Measurements from ENCODE around the gene FBXO38. TPM values are rescaled to one million over a fixed set of nuclear protein-coding genes. Genes with fewer than 3 reads are reported as not detected.
"Not testable (repeated sequence)": the region's sequence is repeated elsewhere in the genome, so short reads cannot be mapped to it uniquely, and the experiment has no call there.

FBXO38 gene
- total RNA-seq, 2 experiments from 2014 or later = 38.0 to 39.6 TPM

DNA sequence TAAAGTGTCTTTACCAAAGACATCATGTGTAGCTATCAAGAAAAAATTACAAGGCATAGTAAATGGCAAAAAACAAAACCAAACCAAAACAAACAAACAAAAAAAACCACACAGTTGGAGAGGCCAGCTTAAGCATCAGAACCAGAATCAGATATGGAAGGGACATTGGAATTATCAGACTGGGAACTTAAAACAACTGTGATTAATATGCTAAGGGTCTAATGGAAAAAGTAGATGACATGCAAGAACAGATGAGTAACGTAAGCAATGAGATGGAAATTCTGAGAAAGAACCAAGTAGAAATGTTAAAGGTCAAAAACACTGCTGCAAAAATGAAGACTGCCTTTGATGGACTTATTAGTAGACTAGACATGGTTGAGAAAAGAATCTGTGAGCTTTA is 75.9 kb downstream of the FBXO38 start:
- TF ChIP-seq, protein P1, sequence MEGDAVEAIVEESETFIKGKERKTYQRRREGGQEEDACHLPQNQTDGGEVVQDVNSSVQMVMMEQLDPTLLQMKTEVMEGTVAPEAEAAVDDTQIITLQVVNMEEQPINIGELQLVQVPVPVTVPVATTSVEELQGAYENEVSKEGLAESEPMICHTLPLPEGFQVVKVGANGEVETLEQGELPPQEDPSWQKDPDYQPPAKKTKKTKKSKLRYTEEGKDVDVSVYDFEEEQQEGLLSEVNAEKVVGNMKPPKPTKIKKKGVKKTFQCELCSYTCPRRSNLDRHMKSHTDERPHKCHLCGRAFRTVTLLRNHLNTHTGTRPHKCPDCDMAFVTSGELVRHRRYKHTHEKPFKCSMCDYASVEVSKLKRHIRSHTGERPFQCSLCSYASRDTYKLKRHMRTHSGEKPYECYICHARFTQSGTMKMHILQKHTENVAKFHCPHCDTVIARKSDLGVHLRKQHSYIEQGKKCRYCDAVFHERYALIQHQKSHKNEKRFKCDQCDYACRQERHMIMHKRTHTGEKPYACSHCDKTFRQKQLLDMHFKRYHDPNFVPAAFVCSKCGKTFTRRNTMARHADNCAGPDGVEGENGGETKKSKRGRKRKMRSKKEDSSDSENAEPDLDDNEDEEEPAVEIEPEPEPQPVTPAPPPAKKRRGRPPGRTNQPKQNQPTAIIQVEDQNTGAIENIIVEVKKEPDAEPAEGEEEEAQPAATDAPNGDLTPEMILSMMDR (IDR thresholded peaks at IDR 0.05) = no peak
- ATAC-seq (peak; percentile 24), DNase-seq (no peak)
- CTCF ChIA-PET = interaction anchor here (0.5 to 3.5 kb wide), 2 partner anchors 23 to 271 kb away, joined by 3 to 26 read pairs; no protein-coding TSS in a partner anchor
- H3K9me3 Mint-ChIP-seq = no peaks in the 10 kb centered on the region
- no peak overlapping the region for H3K4me3 Mint-ChIP-seq
- POLR2A ChIA-PET = no interaction called here
- H3K27ac Mint-ChIP-seq = peak overlapping the region; percentile 6
- peaks cover 19% of the 10 kb centered on the region for H3K27me3 Mint-ChIP-seq
- H3K4me1 Mint-ChIP-seq (ENCODE audit: low read depth) = peaks cover 15% of the 10 kb centered on the region
- no peaks in the 10 kb centered on the region for H3K36me3 Mint-ChIP-seq (ENCODE audit: low read depth)
- intact Hi-C loops (cut with micrococcal nuclease) = loop anchor here (5.0 kb wide), 1 partner anchor 273 kb away; no protein-coding TSS in a partner anchor

DNA sequence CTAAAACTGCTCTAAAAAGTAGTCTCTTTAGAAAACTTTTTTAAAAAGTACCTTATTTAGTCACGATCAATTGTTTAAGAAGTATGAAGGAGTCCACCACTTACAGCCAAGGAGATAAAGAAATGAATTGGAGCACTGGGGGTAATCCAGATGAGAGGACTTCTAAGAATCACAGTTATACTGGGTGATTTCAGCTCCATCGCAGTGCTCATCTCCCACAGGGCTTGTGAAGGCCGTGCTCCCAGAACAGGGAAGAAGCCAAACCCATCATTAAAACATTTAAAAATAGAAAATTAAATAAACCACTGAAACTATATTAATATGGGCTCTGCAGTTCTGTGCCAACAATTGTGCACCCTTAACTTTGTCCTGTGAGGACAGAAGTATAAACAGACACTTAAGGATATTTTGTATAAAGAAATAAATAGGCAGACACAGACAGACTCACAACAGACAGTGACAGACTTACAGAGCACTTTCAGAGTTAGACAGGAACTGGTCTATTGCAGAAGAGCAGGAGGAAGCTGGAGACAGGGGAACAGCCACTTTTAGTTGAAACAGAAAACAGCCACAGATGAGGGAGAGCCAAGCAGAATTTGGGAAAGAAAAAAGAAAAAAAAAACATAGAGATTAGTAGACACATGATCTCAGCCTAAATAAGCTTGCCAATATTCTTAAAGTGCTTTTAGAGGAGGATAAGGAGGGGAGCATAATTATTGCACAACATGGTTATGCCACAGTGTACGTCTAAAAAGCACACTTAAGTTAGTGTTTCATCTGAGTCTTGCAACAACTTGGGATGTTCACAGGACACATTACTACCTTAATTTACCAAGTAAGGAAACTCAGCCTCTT is 81.8 kb downstream of the FBXO38 start:
- TF ChIP-seq, protein P1 (IDR thresholded peaks at IDR 0.05) = no peak
- Mint-ChIP-seq H3K9me3 (no peaks in the 10 kb centered on the region), H3K4me1 (ENCODE audit: low read depth) (no peaks in the 10 kb centered on the region), H3K27me3 (peaks cover 1% of the 10 kb centered on the region), H3K4me3 (no peak overlapping the region), H3K27ac (no peak overlapping the region), H3K36me3 (ENCODE audit: low read depth) (no peaks in the 10 kb centered on the region)
- ChIA-PET CTCF (interaction anchor here (1.5 to 1.6 kb wide), 2 partner anchors 14 to 17 kb away, joined by 3 to 5 read pairs; no protein-coding TSS in a partner anchor), POLR2A (interaction anchor here (0.6 kb wide), 1 partner anchor 677 kb away, joined by 3 read pairs; no protein-coding TSS in a partner anchor)
- ATAC-seq (no peak), DNase-seq (no peak)
- intact Hi-C loops (cut with micrococcal nuclease) = no loop called here

DNA sequence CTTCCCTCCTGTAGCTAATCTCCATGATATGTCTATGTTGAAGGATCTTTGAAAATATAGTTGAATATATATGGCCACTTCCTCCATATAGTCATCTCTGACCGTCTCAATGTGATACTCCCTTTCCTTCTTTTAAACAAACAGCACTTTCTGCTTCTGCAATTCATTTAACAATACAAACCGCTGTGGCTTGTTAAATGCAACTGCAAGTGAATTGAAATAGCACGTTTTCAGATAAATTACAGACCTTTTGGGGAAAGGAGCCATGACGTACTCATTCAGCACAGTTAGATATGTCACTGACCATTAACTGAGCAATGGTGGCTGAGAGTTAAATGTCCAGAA is 82.5 kb downstream of the FBXO38 start:
- no peak for DNase-seq
- CTCF ChIA-PET = interaction anchor here (1.5 to 1.6 kb wide), 2 partner anchors 14 to 16 kb away, joined by 3 to 5 read pairs; no protein-coding TSS in a partner anchor
- intact Hi-C loops (cut with micrococcal nuclease) = no loop called here
- peaks cover 1% of the 10 kb centered on the region for H3K27me3 Mint-ChIP-seq
- H3K36me3 Mint-ChIP-seq (ENCODE audit: low read depth) = no peaks in the 10 kb centered on the region
- TF ChIP-seq, protein P1 (IDR thresholded peaks at IDR 0.05) = no peak
- no peaks in the 10 kb centered on the region for H3K9me3 Mint-ChIP-seq
- POLR2A ChIA-PET = interaction anchor here (0.6 kb wide), 1 partner anchor 678 kb away, joined by 3 read pairs; no protein-coding TSS in a partner anchor
- no peak overlapping the region for H3K4me3 Mint-ChIP-seq
- H3K27ac Mint-ChIP-seq = no peak overlapping the region
- ATAC-seq = no peak
- no peaks in the 10 kb centered on the region for H3K4me1 Mint-ChIP-seq (ENCODE audit: low read depth)

DNA sequence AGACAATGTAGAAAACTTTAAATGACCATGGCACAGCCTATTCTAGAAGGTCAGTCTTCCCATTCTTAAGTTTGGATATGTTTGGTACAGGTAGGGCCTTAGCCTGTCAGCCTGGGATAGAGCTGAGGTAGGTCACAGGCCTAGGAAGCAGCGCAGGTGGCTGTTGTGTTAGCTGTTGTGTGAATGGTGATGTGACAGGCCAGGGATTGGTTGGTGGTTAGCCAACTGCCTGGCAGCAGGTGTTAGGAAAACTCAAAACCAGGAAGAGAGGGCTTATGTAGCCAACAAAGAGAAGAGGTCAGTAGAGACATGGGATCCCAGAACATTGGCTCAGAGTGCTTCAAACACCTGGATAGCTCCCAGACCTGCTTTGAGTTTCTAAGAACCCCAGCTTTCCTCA is 84.2 kb downstream of the FBXO38 start:
- Mint-ChIP-seq H3K27ac (no peak overlapping the region), H3K27me3 (no peaks in the 10 kb centered on the region), H3K4me1 (ENCODE audit: low read depth) (no peaks in the 10 kb centered on the region), H3K4me3 (no peak overlapping the region), H3K36me3 (ENCODE audit: low read depth) (no peaks in the 10 kb centered on the region), H3K9me3 (no peaks in the 10 kb centered on the region)
- DNase-seq (no peak), ATAC-seq (no peak)
- TF ChIP-seq, protein P1 (IDR thresholded peaks at IDR 0.05) = no peak
- ChIA-PET CTCF (interaction anchor here (0.8 kb wide), 1 partner anchor 263 kb away, joined by 3 read pairs; no protein-coding TSS in a partner anchor), POLR2A (no interaction called here)
- intact Hi-C loops (cut with micrococcal nuclease) = no loop called here

DNA sequence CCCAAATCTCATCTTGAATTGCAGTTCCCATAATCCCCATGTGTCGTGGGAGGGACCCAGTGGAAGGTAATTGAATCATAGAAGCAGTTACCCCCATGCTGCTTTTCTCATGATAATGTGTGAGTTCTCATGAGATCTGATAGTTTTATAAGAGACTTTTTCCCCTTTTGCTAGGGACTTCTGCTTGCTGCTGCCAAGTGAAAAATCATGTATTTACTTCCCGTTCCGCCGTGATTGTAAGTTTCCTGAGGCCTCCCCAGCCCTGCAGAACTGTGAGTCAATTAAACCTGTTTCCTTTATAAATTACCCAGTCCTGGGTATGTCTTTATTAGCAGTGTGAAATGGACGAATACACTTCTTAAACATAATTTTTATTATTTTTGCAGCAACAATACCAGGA is 85.0 kb downstream of the FBXO38 start:
- H3K9me3 Mint-ChIP-seq; intact Hi-C loops (cut with micrococcal nuclease): not testable (repeated sequence)

More for the DNA sequence above, 85.0 kb downstream of the FBXO38 start:
- H3K36me3 Mint-ChIP-seq (ENCODE audit: low read depth); H3K4me3 Mint-ChIP-seq; POLR2A ChIA-PET; H3K4me1 Mint-ChIP-seq (ENCODE audit: low read depth); ATAC-seq; H3K27ac Mint-ChIP-seq; DNase-seq; H3K27me3 Mint-ChIP-seq: not testable (repeated sequence)
- CTCF ChIA-PET = interaction anchor here (1.2 to 2.7 kb wide), 4 partner anchors 10 to 264 kb away, joined by 3 to 15 read pairs (median 9); no protein-coding TSS in a partner anchor

Data from activated CD8-positive, alpha-beta T cell treated with anti-CD3 and anti-CD28 coated beads for 36 hours (primary cell).